GM12874 (cell line): ENCODE results near the gene DNAH3.

Experiments
- TF ChIP-seq, protein P1 (sequence below): IDR thresholded peaks from 2 replicates; pipeline ENCODE4 v1.5.1; 2011; ENCODE audit warnings: low read depth, mild to moderate bottlenecking, control low read depth, low read length, moderate library complexity; ENCODE audit not compliant: insufficient read depth

Gene DNAH3

DNA sequence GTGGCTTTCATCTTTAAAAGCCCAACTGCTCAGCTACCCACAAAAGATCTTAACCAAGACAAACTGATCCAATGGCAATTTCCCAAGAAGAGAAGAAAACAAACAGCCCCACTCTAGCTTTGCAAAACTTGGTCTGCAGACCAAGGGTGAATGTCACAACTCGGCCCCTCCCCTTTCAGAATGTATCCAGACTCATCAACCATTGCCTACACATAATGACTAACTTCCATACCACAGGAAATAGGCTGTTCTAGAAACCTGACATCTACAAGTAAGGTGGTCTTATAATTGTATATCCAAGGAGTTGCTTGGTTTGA lies 266.4 kb downstream of the DNAH3 start:
- TF ChIP-seq, protein P1, sequence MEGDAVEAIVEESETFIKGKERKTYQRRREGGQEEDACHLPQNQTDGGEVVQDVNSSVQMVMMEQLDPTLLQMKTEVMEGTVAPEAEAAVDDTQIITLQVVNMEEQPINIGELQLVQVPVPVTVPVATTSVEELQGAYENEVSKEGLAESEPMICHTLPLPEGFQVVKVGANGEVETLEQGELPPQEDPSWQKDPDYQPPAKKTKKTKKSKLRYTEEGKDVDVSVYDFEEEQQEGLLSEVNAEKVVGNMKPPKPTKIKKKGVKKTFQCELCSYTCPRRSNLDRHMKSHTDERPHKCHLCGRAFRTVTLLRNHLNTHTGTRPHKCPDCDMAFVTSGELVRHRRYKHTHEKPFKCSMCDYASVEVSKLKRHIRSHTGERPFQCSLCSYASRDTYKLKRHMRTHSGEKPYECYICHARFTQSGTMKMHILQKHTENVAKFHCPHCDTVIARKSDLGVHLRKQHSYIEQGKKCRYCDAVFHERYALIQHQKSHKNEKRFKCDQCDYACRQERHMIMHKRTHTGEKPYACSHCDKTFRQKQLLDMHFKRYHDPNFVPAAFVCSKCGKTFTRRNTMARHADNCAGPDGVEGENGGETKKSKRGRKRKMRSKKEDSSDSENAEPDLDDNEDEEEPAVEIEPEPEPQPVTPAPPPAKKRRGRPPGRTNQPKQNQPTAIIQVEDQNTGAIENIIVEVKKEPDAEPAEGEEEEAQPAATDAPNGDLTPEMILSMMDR = no peak

DNA sequence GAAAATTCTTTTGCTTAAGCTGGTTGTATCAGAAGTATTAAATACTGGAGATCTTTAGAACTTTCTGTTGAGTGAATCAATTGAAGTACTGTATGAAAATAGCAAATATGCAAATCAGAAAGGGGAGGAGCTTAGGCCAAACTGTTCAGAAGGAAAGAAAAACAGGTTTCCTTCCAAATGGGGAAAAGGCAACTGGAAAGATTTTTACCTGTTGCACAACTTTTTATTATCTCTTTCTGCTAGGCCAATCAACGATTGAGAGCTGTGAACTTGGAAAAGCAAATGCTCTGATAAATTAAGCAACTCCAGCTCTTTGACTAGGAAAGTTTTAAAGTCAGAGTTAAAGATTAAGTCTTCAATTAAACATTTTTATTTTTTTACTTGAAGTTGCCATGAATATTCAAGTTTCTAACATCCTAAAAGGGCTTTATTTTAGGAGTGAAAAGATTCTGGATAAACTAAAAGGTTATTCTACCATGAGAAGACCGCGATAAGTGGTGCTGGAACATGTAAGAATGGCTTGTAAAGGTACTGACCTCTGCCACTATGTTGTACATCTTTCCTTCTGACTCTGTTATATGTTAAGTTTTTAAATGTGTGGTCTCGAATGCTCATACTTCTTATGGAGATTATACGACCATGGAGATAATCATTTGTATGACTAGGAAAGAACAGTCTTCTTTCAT lies 266.9 kb downstream of the DNAH3 start:
- TF ChIP-seq, protein P1 = no peak
